HepG2 (cell line): Measurements from ENCODE around the gene CAST. TPM values are rescaled to one million over a fixed set of nuclear protein-coding genes. Genes with fewer than 3 reads are reported as not detected.

Experiments
- ATF5 ChIP-seq: sonication (generic); formaldehyde crosslinking; IDR thresholded peaks from 2 replicates; pipeline ENCODE4 v1.4.0; 2020; ENCODE audit warnings: mild to moderate bottlenecking, low read depth, missing genetic modification reagents
- FUBP1 ChIP-seq: sonication (generic); formaldehyde crosslinking; IDR thresholded peaks from 2 replicates; pipeline ENCODE4 v1.5.1; 2020; ENCODE audit warnings: missing genetic modification reagents, mild to moderate bottlenecking, borderline replicate concordance
- HMGXB4 ChIP-seq, 2 experiments: sonication (generic) in 1 of 2; formaldehyde crosslinking in 1 of 2; IDR thresholded peaks; 2 replicates each; pipeline versions ENCODE4 v1.4.0 to v1.6.1; 2018 to 2020; ENCODE audit warnings: missing genetic modification reagents in 2 of 2, borderline replicate concordance in 1 of 2, low read depth in 1 of 2, mild to moderate bottlenecking in 1 of 2, missing biosample characterization in 1 of 2
- KDM2A ChIP-seq: sonication (generic); formaldehyde crosslinking; IDR thresholded peaks from 2 replicates; pipeline ENCODE4 v1.4.0; 2020; ENCODE audit warnings: low read depth, missing genetic modification reagents, borderline replicate concordance
- MED8 ChIP-seq: sonication (generic); formaldehyde crosslinking; IDR thresholded peaks from 2 replicates; pipeline ENCODE4 v1.8.1; 2023; ENCODE audit warnings: mild to moderate bottlenecking, missing genetic modification reagents; ENCODE audit not compliant: insufficient replicate concordance
- PHB2 ChIP-seq: fragments of 450-650 bp; IDR thresholded peaks from 2 replicates; pipeline ENCODE4 v1.6.1; 2018; ENCODE audit not compliant: partially characterized antibody
- PRPF4 ChIP-seq: fragments of 200-400 bp; formaldehyde crosslinking; IDR thresholded peaks from 2 replicates; pipeline ENCODE4 v1.6.1; 2016; ENCODE audit warnings: low read length, low read depth; ENCODE audit not compliant: poor library complexity, severe bottlenecking
- SAP130 ChIP-seq: IDR thresholded peaks from 2 replicates; pipeline ENCODE4 v1.6.1; 2016; ENCODE audit warnings: low read depth
- SNAPC4 ChIP-seq: sonication (generic); formaldehyde crosslinking; IDR thresholded peaks from 2 replicates; pipeline ENCODE4 v1.4.0; 2020; ENCODE audit warnings: mild to moderate bottlenecking, missing genetic modification reagents
- ZNF160 ChIP-seq: sonication (generic); formaldehyde crosslinking; IDR thresholded peaks from 2 replicates; pipeline ENCODE4 v1.8.0; 2022; ENCODE audit warnings: mild to moderate bottlenecking, inconsistent platforms, missing genetic modification reagents
- ZNF800 ChIP-seq: sonication (generic); formaldehyde crosslinking; IDR thresholded peaks from 2 replicates; pipeline ENCODE4 v1.4.0; 2020; ENCODE audit warnings: missing genetic modification reagents
- ZNF850 ChIP-seq: sonication (generic); formaldehyde crosslinking; conservative IDR thresholded peaks from 2 replicates; pipeline ENCODE4 v1.9.0; 2021; ENCODE audit warnings: mild to moderate bottlenecking, missing genetic modification reagents
- polyA plus RNA-seq, 8 experiments: library from polyadenylated mRNA; depleted of rRNA in 3 of 8; stranded (reverse) in 7 of 8; unstranded in 1 of 8; fragments of >200 nt; fragmentation: Illumina TruSeq in 4 of 8; extraction: Trizol in 4 of 8; gene quantifications; 2 replicates each; pipeline versions ENCODE4 v1.2.1 to v1.2.3, GENCODE V29; 2011 to 2016; ENCODE audit warnings: low read depth in 4 of 8, missing spikeins in 1 of 8, mixed read lengths in 1 of 8; ENCODE audit not compliant: insufficient read depth in 1 of 8
- total RNA-seq, 5 experiments: library from RNA; depleted of rRNA; stranded (reverse); fragments of >200 nt; fragmentation: Illumina TruSeq; extraction: Trizol; gene quantifications; 2 replicates each; pipeline ENCODE4 v1.2.3, GENCODE V29; 2016; ENCODE audit warnings: low read depth in 1 of 5

CAST gene
- total and polyA plus RNA-seq, 2 of the 13 experiments (the other 11 are each of a cell fraction or from before 2014, with no cell fraction given) = 42.1 to 67.6 TPM

GRCh38 chr5:96662725-96663518 lies 746 bp downstream of the CAST start (continued):
- peak; percentile 67; the same call in 1 of the 2 replicates for TF ChIP-seq ZNF800 (CRISPR knock-in tag)
- no peak for TF ChIP-seq ZNF850
- TF ChIP-seq KDM2A (CRISPR knock-in tag) = peak; percentile 67; the same call in 1 of the 2 replicates
- peak; percentile 67 for TF ChIP-seq SAP130 (CRISPR knock-in tag)
- no peak for TF ChIP-seq FUBP1 (CRISPR knock-in tag)
- TF ChIP-seq PRPF4 = no peak
- no peak for TF ChIP-seq MED8
- TF ChIP-seq PHB2 = no peak
- TF ChIP-seq SNAPC4 (CRISPR knock-in tag) = 0 out of 2 replicates have a peak, but pooled peaks have one; percentile 39
- no peak for TF ChIP-seq ZNF160 (CRISPR knock-in tag)
- TF ChIP-seq ATF5 (CRISPR knock-in tag) = no peak
- TF ChIP-seq HMGXB4 (CRISPR knock-in tag; IDR thresholded peaks at IDR 0.05; ENCODE audit: borderline replicate concordance in 1 of 2, low read depth in 1 of 2) = 0 out of 4 replicates have a peak, but pooled peaks of 1 of the 2 experiments have one; percentile 50
